Activated T-cell treated with anti-CD3 and anti-CD28 coated beads for 24 hours (primary cell): ENCODE results near the gene NFX1.
"Not testable (repeated sequence)": the region's sequence is repeated elsewhere in the genome, so short reads cannot be mapped to it uniquely, and the experiment has no call there.

Experiments
- DNase-seq: peaks from one replicate; pipeline ENCODE4 v3.0.0-alpha.2; 2020; ENCODE audit warnings: low read depth

NFX1 gene

GRCh38 chr9:33311953-33312352 is 21.6 kb downstream of the NFX1 start:
- DNase-seq: no peak

GRCh38 chr9:33315371-33315770 is 25.1 kb downstream of the NFX1 start:
- no peak for DNase-seq

DNA sequence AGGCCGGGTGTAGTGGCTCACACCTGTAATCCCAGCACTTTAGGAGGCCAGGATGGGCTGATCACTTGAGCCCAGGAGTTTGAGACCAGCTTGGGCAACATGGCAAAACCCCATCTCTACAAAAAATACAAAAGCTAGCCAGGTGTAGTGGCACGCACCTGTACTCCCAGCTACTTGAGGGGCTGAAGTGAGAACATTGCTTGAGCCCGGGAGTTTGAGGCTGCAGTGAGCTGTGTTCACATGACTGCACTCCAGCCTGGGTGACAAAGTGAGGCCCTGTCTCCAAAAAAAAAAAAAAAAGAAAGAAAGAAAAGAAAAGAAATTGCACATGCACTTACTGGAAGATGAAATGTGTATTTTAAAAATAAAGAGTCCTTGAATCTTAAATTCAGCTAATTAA is 26.8 kb downstream of the NFX1 start:
- DNase-seq: not testable (repeated sequence)

GRCh38 chr9:33318225-33318624 is 27.9 kb downstream of the NFX1 start:
- no peak for DNase-seq

- no peak for DNase-seq
These were observed 28.5 kb downstream of the NFX1 start for GRCh38 chr9:33318781-33319180.

GRCh38 chr9:33320230-33320567 is 29.9 kb downstream of the NFX1 start:
- no peak for DNase-seq

- no peak for DNase-seq
These were observed 30.4 kb downstream of the NFX1 start for GRCh38 chr9:33320568-33321261.

- no peak for DNase-seq
These were observed 38.8 kb downstream of the NFX1 start for GRCh38 chr9:33329117-33329563.

DNA sequence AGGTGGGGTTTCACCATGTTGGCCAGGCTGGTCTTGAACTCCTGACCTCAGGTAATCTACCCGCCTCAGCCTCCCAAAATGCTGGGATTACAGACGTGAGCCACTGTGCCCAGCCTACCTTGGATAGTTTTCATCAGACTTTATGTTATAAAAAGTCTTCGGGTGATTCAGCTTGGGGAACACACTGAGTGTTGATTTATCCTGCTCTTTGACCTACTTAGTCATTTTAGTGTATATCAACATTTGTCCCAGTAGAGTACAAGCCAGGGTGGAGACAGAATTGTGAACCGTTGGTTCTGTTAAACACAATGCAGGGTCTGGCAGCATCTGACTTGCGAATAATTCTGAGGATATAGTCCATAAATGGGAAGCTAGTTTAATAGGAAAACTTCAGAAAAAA is 39.7 kb downstream of the NFX1 start:
- no peak for DNase-seq

DNA sequence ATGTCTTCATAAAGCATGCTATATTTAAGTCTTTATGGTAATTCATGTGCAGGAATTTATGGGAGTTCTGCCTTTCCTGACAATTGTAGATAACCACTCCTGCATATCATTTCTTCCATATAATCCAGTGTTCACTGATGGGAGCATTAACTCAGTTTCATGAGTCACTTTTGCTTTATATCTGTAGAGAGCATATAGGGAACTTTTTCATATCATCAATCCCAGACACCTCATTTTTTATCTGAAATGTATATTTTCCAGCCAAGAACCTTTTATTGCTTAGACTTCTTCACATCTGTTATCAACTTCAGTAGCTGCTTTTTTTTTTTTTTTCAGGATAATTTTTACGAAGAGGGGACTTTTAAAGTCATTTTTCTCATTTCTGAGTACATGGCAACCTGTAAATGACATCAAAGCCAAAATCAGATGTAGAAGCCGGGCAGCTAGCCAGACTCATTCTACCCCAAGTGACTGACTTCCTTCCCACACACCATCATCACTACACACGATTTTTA is 41.1 kb downstream of the NFX1 start:
- DNase-seq: no peak

- no peak for DNase-seq
These were observed 41.7 kb downstream of the NFX1 start for GRCh38 chr9:33332011-33332410.

DNA sequence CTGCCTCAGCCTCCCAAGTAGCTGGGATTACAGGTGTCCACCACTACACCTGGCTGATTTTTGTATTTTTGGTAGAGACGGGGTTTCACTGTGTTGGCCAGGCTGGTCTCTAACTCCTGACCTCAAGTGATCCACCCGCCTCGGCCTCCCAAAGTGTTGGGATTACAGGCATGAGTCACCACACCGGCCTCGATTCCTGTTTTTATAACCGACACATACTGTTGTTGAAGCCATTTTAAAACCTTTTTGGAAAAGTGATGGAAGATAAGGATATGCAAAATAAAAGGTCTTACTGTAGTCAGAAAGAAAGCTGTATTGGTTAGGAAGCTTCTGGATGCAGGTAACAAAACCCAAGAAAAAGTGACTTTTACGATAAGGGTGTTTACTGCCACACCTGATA is 42.6 kb downstream of the NFX1 start:
- DNase-seq: not testable (repeated sequence)

- no peak for DNase-seq
These were observed 49.9 kb downstream of the NFX1 start for GRCh38 chr9:33340186-33340585.

DNA sequence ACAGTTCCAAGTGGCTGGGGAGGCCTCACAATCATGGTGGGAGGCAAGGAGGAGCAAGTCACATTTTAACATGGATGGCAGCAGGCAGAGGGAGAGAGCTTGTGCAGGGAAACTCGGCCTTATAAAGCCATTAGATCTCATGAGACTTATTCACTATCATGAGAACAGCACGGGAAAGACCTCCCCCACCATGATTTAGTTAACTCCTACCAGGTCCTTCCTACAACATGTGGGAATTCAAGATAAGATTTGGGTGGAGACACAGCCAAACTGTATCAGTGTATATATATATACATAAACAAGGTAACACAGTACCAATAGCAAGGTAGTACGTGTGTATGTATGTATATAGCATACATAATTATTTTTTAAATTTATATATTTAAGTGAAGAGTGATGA is 50.9 kb downstream of the NFX1 start:
- DNase-seq: no peak

GRCh38 chr9:33344145-33344544 is 53.8 kb downstream of the NFX1 start:
- DNase-seq: no peak

DNA sequence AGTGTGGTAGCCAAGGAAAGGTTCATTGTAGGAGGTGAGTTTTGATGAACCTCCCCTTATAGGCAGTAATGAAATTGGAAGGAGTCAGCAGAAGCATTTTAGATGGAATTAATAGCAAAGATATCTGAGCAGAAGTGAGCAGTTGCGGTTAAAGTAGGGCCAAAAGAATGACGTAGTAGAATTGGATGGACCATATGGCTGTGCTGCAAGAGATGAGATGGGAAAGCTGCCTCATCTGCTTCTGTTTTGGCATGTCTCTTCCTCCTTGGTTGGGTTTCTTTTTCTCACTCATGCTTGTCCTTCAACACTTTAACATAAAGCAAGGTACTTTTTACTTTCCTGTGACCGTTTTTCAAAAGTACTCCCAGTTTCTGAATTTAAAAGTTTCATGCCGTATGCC is 56.2 kb downstream of the NFX1 start:
- no peak for DNase-seq

DNA sequence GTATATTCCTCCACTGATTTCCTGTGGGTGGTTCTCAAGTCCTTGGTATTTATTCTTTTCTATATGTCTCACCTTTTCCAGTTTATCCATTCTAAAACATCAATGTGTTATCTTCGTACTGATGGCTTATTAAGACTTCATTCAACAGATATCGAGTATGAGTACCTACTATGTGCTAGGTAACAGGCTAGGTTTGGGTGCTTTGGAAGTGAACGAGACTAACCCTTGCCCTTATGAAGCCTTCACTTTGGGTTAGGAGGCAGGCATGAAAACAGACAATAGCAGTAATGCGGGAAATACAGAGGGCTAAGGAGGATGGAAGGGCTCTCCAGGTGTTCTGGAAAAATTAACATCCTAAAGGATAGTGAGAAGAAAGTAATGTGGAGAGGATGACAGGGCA is 58.7 kb downstream of the NFX1 start:
- no peak for DNase-seq

DNA sequence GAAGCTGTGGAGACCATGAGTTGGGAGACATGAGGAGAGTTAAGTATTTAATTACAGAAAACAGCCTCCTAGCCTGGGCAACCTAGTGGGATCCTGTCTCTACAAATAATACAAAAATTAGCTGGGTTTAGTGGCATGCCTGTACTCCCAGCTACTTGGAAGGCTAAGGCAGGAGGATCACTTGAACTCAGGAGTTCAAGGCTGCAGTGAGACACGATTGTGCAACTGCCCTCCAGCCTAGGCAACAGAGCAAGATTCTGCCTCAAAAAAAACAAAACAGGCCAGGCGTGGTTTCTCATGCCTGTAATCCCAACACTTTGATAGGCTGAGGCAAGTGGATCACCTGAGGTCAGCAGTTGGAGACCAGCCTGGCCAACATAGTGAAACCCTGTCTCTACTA is 59.4 kb downstream of the NFX1 start:
- no peak for DNase-seq

DNA sequence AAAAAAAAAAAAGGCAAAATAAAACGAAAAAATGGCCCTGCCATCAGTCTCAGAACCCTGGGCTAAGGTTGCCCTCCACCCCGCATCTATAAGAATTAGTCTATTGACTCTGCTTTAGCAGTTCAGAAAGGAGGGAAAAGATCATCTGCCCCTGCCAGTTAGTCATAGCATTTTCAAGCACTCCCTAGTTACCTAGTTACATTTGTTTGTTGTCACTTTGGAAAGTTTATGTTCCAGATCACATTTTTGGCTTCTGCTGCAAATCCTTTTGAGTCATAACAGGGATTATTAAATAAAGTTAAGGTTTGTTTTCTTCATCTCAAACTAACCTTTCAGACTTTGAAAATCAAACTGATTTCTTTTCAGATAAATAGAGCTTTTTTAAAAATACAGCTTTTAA is 60.0 kb downstream of the NFX1 start:
- DNase-seq: no peak

DNA sequence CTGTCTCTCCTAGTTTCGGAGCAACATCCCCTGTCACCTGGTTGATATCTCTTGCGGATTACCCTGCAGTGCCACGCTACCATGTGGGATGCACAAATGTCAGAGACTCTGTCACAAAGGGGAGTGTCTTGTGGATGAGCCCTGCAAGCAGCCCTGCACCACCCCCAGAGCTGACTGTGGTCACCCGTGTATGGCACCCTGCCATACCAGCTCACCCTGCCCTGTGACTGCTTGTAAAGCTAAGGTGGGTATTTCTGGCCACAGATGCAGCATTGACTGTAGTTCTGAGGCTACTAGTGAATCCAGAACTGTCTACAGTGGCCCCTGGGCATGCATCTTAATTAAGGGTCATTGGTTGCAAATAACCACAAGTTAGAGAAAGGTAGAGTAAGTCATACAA is 61.2 kb downstream of the NFX1 start:
- no peak for DNase-seq

- no peak for DNase-seq
These were observed 64.4 kb downstream of the NFX1 start for GRCh38 chr9:33354651-33355211.

DNA sequence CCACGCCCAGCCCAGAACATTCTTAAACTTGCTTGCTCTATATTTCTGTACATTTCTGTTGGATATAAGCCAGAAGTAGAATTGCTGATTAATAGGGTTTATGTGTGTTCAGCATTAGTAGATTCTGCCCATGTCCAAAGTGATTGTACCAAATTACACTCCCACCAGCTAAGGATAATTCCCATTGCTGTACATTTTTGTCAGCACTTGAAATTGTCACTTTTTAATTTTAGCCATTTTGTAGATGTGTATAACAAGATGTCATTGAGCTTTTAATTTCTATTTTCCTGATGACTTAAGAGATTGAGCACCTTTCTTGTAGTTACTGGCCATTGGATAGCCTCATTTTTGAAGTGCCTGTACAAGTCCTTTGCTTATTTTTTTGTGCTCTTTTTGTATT is 65.6 kb downstream of the NFX1 start:
- no peak for DNase-seq

DNA sequence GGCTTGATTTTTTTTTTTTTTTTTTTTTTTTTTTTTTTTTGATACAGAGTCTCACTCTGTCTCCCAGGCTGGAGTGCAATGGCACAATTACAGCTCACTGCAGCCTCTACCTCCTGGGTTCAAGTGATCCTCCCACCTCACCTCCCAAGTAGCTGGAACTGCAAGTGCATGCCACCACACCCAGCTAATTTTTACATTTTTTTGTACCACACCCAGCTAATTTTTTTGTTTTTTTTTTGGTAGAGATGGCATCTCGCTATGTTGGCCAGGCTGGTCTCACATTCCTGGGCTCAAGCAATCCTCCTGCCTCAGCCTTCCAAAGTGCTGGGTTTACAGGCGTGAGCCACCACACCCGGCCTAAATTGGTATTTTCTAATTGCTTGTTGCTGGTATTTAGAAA is 68.3 kb downstream of the NFX1 start:
- not testable (repeated sequence) for DNase-seq

- DNase-seq: no peak
These were observed 73.8 kb downstream of the NFX1 start for GRCh38 chr9:33364127-33364526.
